SK-N-MC (cell line): Measurements from ENCODE around the gene SEMA3D.

Experiments used
- EZH2 ChIP-seq: fragments of 200-600 bp; sonication (generic); IDR thresholded peaks from one replicate; pipeline ENCODE4 v1.6.1; 2017; ENCODE audit warnings: antibody characterized with exemption
- FOXP2 ChIP-seq: optimal IDR thresholded peaks from 2 replicates; pipeline ENCODE3; 2011; ENCODE audit warnings: mild to moderate bottlenecking, moderate library complexity; ENCODE audit not compliant: insufficient read depth; ENCODE audit errors: extremely low read length, control extremely low read depth
- POLR2AphosphoS5 ChIP-seq: IDR thresholded peaks from 2 replicates; pipeline ENCODE4 v1.6.1; 2012; ENCODE audit warnings: mild to moderate bottlenecking, low read depth, low read length, borderline replicate concordance

GRCh38 chr7:85094046-85094725 lies 92.7 kb downstream of the SEMA3D start:
- no peak for TF ChIP-seq EZH2
- no peak for TF ChIP-seq POLR2AphosphoS5
- no peak for TF ChIP-seq FOXP2
